Suprapubic skin (tissue), 4 donors: ENCODE results near the gene SACM1L.

Source experiments
- CTCF ChIP-seq, 2 donors: fragments of 200-600 bp in 1 of 2; fragments of 450-650 bp in 1 of 2; sonication (generic) in 1 of 2; IDR thresholded peaks; one replicate each; pipeline ENCODE4 v1.5.1; 2016 to 2019; ENCODE audit warnings: antibody characterized with exemption in 2 of 2, mild to moderate bottlenecking in 1 of 2, moderate library complexity in 1 of 2
- EP300 ChIP-seq: sonication (generic); formaldehyde crosslinking; IDR thresholded peaks from one replicate; pipeline ENCODE4 v1.6.1; 2017; ENCODE audit warnings: antibody characterized with exemption
- POLR2A ChIP-seq, 2 donors: fragments of 450-650 bp; IDR thresholded peaks; one replicate each; pipeline ENCODE4 v1.6.1; 2017; ENCODE audit warnings: antibody characterized with exemption in 2 of 2, mild to moderate bottlenecking in 2 of 2, moderate library complexity in 2 of 2
- POLR2AphosphoS5 ChIP-seq, 3 donors: sonication (generic); formaldehyde crosslinking; IDR thresholded peaks; one replicate each; pipeline ENCODE4 v1.6.1; 2017; ENCODE audit warnings: antibody characterized with exemption in 3 of 3

GRCh38 chr3:45677841-45678240, 11.4 kb upstream of the SACM1L start:
- TF ChIP-seq CTCF (IDR thresholded peaks at IDR 0.05) (no peak), EP300 (no peak), POLR2AphosphoS5 (IDR thresholded peaks at IDR 0.05) (no peak), POLR2A (IDR thresholded peaks at IDR 0.05) (no peak)
